ENCODE measurements around the gene SEMA4G.
"Not testable (repeated sequence)": the region's sequence is repeated elsewhere in the genome, so short reads cannot be mapped to it uniquely, and the experiment has no call there.

Gene SEMA4G

GRCh38 chr10:100972115-100972903 is 3.0 kb downstream of the SEMA4G start:
- FAIRE-seq: no peak

DNA sequence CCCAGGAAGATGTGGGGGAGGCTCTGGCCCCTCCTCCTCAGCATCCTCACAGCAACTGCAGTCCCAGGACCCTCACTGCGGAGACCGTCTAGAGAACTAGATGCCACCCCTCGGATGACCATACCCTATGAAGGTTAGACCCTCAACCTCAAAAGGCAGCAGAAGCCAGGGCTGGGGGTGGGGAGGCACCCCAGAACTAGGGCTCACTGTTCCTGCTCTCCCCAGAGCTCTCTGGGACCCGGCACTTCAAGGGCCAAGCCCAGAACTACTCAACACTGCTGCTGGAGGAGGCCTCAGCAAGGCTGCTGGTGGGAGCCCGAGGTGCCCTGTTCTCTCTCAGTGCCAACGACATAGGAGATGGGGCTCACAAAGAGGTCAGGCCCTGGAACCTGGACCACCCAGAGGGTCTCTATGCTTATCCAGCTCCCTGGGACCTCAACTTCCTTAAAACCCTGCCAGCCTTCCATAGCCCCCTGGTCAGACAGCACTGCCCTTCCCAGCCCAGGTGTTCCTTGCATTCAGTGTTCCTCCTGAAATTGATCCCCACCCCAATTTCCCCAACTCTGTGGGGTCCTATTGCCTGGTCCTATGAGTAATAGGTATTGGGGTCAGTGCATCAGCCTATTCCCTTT is 3.7 kb downstream of the SEMA4G start:
- FAIRE-seq: no peak

GRCh38 chr10:100975397-100975796 is 6.1 kb downstream of the SEMA4G start:
- not testable (repeated sequence) for FAIRE-seq

GRCh38 chr10:100976906-100977305 is 7.6 kb downstream of the SEMA4G start:
- no peak for FAIRE-seq

DNA sequence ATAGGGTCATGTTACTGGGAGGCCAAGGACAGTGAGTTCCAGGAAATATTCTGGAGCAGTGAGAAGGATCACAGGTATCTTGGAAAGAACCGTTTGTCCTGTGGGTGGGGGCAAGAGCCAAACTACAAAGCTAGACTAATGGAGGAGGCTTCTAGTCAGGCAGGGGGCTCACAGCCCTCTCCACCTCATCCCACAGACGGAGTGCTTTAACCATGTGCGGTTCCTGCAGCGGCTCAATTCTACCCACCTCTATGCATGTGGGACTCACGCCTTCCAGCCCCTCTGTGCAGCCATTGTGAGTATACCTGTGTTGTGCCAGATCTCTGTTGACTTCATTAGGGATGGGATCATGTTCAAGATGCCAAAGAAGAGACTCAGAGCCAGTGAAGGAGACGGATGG is 8.1 kb downstream of the SEMA4G start:
- no peak for FAIRE-seq

DNA sequence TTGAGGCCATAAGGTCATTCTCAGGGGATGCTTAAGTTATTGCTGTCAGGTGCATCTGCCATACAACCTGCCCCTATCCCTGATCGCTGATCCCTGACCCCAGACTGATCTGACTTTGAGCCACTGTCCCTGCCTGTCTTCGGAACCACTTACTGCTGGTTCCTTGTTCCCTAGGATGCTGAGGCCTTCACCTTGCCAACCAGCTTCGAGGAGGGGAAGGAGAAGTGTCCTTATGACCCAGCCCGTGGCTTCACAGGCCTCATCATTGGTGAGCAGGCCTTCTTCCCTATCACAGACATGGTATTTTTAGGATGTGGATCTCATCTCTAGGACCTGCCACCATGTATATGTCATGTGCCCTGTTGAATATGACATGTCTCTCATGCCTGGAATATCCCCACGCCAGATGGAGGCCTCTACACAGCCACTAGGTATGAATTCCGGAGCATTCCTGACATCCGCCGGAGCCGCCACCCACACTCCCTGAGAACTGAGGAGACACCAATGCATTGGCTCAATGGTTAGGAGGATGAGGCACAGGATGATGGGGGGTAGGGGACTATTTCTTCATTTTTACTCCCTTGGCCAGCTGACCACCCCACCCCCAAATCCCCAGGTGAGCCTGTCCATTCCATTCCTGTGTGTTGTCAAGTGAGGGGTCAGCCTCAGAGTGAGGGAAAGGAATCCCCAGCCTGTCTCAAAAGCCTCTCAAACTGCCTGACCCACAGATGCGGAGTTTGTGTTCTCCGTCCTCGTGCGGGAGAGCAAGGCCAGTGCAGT is 9.0 kb downstream of the SEMA4G start:
- FAIRE-seq: no peak

- no peak for FAIRE-seq
These were observed 9.5 kb downstream of the SEMA4G start for GRCh38 chr10:100978901-100979195.

DNA sequence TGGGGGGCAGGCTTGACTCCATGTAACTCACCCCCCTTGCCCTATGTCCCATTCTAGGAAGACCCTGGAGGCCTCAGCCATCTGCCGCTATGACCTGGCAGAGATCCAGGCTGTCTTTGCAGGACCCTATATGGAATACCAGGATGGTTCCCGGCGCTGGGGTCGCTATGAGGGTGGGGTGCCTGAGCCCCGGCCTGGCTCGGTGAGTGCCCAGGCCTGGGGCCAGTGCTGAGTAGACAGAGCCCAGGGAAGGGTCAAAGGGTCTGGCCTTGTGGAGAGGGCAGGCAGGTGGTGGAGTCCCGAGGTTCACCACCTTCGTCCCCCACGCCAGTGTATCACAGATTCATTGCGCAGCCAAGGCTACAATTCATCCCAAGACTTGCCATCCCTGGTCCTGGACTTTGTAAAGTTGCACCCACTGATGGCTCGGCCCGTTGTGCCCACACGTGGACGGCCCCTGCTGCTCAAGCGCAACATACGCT is 10.5 kb downstream of the SEMA4G start:
- no peak for FAIRE-seq

- FAIRE-seq: no peak
These were observed 11.0 kb downstream of the SEMA4G start for GRCh38 chr10:100980311-100980710.

- no peak for FAIRE-seq
These were observed 11.4 kb downstream of the SEMA4G start for GRCh38 chr10:100980711-100981110.

DNA sequence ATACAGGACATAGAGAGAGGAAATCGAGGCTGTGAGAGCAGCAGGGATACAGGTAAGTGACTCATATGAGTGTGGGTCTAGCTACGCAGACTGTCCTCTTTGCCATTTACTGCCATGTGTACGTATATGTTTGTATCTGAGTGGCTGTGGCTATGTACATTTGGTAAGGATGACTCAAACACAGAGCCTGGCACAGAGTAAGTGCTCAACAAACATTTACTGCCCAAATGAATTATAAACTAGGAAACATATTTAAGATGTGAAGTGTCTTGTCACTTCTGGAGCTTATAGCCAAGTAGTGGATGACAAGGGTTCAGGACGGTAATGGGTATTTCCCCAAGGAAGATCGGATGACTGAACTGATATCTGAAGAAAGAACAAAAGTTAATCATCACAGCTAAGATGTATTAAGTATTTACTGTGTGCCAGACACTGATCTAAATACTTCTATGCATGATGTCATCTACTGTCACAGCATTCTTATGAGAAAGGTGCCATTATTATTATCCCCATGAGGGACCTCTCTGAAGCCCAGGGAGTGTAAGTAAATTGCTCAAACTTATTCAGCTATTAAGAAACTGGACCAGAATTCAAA is 12.0 kb downstream of the SEMA4G start:
- no peak for FAIRE-seq

DNA sequence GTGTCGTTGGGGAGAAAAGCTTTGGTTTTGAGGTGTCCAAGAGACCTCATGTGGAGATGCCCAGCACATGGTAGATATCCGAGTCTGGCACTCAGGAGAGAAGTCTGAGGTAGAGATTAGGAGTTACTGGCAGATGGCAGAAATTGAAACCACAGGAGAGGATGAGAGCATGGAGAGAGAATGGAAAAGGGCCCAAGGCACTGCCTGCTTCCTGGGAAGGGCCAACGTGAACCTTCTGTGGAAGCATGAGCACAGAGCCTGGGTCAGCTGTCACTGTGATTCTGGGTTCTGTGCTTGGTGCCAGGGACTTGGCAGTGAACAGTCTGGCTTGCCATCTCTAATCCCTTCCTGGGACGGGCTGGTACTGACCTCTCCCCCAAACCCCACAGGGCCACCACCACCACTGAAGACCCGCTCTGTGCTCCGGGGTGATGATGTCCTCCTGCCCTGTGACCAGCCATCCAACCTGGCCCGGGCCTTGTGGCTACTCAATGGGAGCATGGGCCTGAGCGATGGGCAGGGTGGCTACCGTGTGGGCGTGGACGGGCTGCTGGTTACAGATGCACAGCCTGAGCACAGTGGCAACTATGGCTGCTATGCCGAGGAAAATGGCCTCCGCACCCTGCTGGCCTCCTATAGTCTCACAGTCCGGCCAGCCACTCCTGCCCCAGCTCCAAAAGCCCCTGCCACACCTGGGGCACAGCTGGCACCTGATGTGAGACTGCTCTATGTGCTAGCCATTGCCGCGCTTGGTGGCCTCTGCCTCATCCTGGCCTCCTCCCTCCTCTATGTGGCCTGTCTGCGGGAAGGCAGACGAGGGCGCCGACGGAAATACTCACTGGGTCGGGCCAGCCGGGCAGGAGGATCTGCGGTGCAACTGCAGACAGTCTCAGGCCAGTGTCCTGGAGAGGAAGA is 13.9 kb downstream of the SEMA4G start:
- no peak for FAIRE-seq

GRCh38 chr10:100983868-100984671 is 14.8 kb downstream of the SEMA4G start:
- FAIRE-seq: no peak

GRCh38 chr10:100984672-100985177 is 15.4 kb downstream of the SEMA4G start:
- FAIRE-seq: no peak

DNA sequence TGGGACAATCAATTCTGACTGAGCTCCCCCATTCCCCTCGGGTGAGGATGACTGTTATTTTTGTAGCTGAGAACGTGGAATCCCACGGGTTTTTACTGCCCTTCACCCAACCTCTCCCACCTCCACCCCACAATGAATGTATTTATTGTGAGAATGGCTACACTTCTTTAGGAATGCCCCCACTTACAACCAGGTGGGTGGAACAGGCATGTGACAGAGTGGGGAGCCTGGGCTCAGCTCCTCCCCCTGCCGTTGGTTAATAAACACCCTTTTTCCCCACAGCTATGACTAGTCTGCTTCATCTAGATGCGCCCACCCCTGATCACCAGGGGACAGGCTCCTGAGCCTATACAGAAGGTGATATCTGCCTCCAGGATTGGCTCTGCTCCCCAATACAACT is 16.0 kb downstream of the SEMA4G start:
- FAIRE-seq: no peak

DNA sequence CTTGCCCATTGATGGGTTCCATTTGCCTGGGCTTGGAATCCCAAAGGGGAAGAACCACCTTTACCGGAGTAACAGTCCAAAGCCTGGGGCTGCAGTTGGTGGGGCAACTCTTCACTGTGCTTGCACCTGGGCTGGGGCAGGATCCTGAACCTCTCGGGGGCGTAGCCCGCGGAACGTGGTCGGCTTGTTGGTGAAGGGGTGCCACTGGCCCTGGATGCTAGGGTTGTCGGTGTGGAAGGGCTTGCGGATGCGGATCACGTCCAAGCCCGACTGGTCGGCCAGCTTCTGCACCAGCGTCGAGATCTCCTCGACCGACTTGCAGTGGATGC is 17.3 kb downstream of the SEMA4G start:
- no peak for FAIRE-seq

- no peak for FAIRE-seq
These were observed 17.8 kb downstream of the SEMA4G start, which contains the start of the genes MRPL43 and TWNK for GRCh38 chr10:100986952-100987684. Gene MRPL43 (minus strand): TSS chr10:100987497. CDS start chr10:100987443, 54 bp downstream. Gene TWNK (plus strand): TSS chr10:100987543. CDS start chr10:100988211, 668 bp downstream.

DNA sequence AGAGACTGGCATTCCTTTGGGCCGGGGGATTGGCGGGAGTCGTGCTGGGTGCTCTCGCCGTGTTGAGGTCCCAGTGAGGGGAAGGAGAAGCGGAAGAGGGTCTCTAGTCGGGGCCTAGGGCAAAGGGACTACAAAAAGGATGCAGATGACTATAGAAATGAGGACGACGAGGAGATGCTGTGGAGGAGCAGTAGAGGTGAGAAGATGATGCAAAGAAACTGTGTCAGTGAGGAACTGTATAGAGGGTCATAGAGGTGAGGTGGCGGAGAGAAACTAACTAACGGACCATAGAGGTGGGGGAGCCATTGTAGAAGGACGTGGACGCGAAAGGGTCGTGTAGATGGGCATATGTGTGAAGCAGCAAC is 18.4 kb downstream of the SEMA4G start:
- FAIRE-seq: no peak

DNA sequence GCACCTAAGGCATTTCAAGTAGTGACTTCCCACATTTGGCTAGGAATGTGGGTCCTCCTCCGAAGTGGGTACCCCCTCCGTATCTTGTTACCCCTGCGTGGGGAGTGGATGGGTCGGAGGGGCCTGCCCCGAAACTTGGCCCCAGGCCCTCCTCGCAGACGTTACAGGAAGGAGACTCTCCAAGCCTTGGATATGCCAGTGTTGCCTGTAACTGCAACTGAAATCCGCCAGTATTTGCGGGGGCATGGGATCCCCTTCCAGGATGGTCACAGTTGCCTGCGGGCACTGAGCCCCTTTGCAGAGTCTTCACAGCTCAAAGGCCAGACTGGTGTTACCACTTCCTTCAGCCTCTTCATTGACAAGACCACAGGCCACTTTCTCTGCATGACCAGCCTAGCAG is 18.9 kb downstream of the SEMA4G start:
- FAIRE-seq: no peak

DNA sequence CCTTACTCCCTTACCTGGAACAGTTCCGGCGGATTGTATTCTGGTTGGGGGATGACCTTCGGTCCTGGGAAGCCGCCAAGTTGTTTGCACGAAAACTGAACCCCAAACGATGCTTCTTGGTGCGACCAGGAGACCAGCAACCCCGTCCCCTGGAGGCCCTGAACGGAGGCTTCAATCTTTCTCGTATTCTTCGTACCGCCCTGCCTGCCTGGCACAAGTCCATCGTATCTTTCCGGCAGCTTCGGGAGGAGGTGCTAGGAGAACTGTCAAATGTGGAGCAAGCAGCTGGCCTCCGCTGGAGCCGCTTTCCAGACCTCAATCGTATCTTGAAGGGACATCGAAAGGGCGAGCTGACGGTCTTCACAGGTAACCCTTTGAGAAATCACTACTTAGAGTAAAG is 19.8 kb downstream of the SEMA4G start:
- FAIRE-seq: no peak
